Cerebellar nuclear complex (tissue), 1 donor: ENCODE data around the gene TAS2R41.

Source experiments
- DNase-seq, 2 experiments: peaks; one replicate each; lab custom pipeline; 2025; lab: John Stamatoyannopoulos, UW

TAS2R41 gene

GRCh38 chr7:143477501-143478150, at the start of gene TAS2R41:
TSS of gene TAS2R41 (plus strand) at chr7:143477873. CDS start at chr7:143477873, 0 bp downstream.
- DNase-seq, result no peak

GRCh38 chr7:143429770-143430698, 47.6 kb upstream of the TAS2R41 start:
- no peak for DNase-seq

GRCh38 chr7:143431109-143431508, 46.6 kb upstream of the TAS2R41 start:
- no peak for DNase-seq

- DNase-seq, result no peak
These were observed 43.9 kb upstream of the TAS2R41 start for GRCh38 chr7:143433759-143434158.

- DNase-seq, result no peak
These were observed 43.0 kb upstream of the TAS2R41 start for GRCh38 chr7:143434660-143435059.

- no peak for DNase-seq
These were observed 42.4 kb upstream of the TAS2R41 start for GRCh38 chr7:143435266-143435665.

- no peak for DNase-seq
These were observed 41.2 kb upstream of the TAS2R41 start for GRCh38 chr7:143436325-143436946.

GRCh38 chr7:143437578-143437977, 40.1 kb upstream of the TAS2R41 start:
- no peak for DNase-seq

GRCh38 chr7:143439866-143440265, 37.8 kb upstream of the TAS2R41 start:
- no peak for DNase-seq

- no peak for DNase-seq
These were observed 34.5 kb upstream of the TAS2R41 start, which contains the start of gene TAS2R60 for GRCh38 chr7:143443153-143443552. TSS of gene TAS2R60 (plus strand) at chr7:143443453. CDS start at chr7:143443453, 0 bp downstream.

GRCh38 chr7:143444063-143444782, 33.5 kb upstream of the TAS2R41 start:
- no peak for DNase-seq

- no peak for DNase-seq
These were observed 32.9 kb upstream of the TAS2R41 start for GRCh38 chr7:143444785-143445184.

GRCh38 chr7:143447466-143447865, 30.2 kb upstream of the TAS2R41 start:
- DNase-seq, result no peak

GRCh38 chr7:143448429-143448828, 29.2 kb upstream of the TAS2R41 start:
- no peak for DNase-seq

- no peak for DNase-seq
These were observed 27.9 kb upstream of the TAS2R41 start for GRCh38 chr7:143449793-143450192.

- DNase-seq, result no peak
These were observed 26.6 kb upstream of the TAS2R41 start for GRCh38 chr7:143451122-143451521.

GRCh38 chr7:143451746-143452145, 25.9 kb upstream of the TAS2R41 start:
- no peak for DNase-seq

GRCh38 chr7:143452495-143452894, 25.2 kb upstream of the TAS2R41 start:
- no peak for DNase-seq

- DNase-seq, result no peak
These were observed 23.5 kb upstream of the TAS2R41 start for GRCh38 chr7:143454091-143454680.

- no peak for DNase-seq
These were observed 22.2 kb upstream of the TAS2R41 start for GRCh38 chr7:143455491-143455890.

- no peak for DNase-seq
These were observed 21.7 kb upstream of the TAS2R41 start for GRCh38 chr7:143455942-143456341.
